GM12875 (cell line): ENCODE data around the gene C19orf67.

Experiments
- H3K4me3 ChIP-seq: one replicate; pipeline ENCODE4 v1.5.1; 2011; ENCODE audit warnings: low read depth, low read length, control low read depth
- TF ChIP-seq, protein P1 (sequence below): IDR thresholded peaks from 2 replicates; pipeline ENCODE4 v1.5.1; 2011; ENCODE audit warnings: low read depth, mild to moderate bottlenecking, control low read depth, inconsistent platforms, low read length, moderate library complexity, borderline replicate concordance; ENCODE audit not compliant: insufficient read depth

Gene C19orf67

GRCh38 chr19:14101003-14101545, 15.5 kb upstream of the C19orf67 start:
- H3K4me3 ChIP-seq = no peak overlapping the region
- TF ChIP-seq, protein P1, sequence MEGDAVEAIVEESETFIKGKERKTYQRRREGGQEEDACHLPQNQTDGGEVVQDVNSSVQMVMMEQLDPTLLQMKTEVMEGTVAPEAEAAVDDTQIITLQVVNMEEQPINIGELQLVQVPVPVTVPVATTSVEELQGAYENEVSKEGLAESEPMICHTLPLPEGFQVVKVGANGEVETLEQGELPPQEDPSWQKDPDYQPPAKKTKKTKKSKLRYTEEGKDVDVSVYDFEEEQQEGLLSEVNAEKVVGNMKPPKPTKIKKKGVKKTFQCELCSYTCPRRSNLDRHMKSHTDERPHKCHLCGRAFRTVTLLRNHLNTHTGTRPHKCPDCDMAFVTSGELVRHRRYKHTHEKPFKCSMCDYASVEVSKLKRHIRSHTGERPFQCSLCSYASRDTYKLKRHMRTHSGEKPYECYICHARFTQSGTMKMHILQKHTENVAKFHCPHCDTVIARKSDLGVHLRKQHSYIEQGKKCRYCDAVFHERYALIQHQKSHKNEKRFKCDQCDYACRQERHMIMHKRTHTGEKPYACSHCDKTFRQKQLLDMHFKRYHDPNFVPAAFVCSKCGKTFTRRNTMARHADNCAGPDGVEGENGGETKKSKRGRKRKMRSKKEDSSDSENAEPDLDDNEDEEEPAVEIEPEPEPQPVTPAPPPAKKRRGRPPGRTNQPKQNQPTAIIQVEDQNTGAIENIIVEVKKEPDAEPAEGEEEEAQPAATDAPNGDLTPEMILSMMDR = no peak

GRCh38 chr19:14097532-14098151, 12.1 kb upstream of the C19orf67 start:
- TF ChIP-seq, protein P1 = no peak
- no peak overlapping the region for H3K4me3 ChIP-seq

GRCh38 chr19:14096272-14096992, 10.8 kb upstream of the C19orf67 start:
- TF ChIP-seq, protein P1 = no peak
- H3K4me3 ChIP-seq = no peak overlapping the region

GRCh38 chr19:14094854-14095253, 9.3 kb upstream of the C19orf67 start:
- no peak overlapping the region for H3K4me3 ChIP-seq
- TF ChIP-seq, protein P1 = no peak

- H3K4me3 ChIP-seq = no peak overlapping the region
- TF ChIP-seq, protein P1 = no peak
These were observed 7.7 kb upstream of the C19orf67 start for GRCh38 chr19:14093117-14093823.

DNA sequence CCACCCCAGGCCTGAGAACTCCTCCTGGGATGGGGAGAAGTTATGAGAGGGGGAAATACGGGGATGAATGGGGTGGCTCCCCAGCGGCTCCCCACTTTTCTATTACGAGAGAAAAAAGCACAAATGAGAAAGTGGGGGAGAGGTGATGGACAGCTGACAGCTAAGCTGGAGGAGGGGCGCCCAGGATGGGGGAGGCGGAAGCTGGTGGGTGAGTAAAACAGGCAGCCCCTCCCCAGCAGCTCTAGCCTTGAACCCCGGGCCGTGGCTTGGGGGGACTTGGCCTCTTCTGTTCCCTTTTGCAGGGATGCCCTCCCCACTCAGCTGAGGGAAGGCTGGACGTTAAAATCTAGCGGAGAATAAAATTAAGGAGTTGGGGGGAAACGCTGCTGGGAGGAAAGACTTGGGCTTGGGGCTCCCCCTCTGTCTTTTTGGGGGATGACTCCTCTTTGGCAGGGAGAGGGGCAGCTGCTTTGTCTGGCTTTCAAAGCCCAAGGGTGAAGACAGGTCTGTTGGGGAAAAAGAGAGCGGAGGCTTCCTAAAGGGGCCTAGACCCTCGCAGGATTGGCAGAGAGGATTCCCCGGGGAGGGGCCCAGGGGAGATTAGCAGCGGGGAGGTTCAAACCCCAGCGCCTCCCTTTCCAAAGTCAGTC, 6.4 kb upstream of the C19orf67 start:
- TF ChIP-seq, protein P1 = no peak
- H3K4me3 ChIP-seq = peak overlapping the region; percentile 65
